Measurements from ENCODE around the gene KRT74. TPM values are rescaled to one million over a fixed set of nuclear protein-coding genes. Genes with fewer than 3 reads are reported as not detected.

The KRT74 gene
- total and polyA plus RNA-seq, 4 donors = not detected

DNA sequence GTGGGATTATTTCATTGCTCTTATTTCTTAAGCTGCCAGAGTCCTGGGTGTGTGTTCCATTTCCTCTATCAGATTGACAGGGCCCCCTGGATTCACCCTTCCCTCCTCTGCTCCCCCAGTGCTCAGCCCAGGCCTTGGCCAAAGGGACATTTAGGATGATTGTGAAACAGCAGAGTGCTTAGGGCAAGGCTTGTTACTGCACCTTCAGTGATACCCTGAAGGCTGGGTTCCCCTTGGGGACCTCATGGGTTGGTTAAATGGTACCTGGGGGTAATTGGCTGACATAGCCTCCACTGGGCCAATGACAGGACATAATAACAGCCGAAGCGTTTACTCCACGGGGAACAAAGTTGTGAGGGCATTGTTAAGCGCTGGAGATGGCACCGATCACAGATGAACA lies 28.9 kb upstream of the KRT74 start:
- Histone ChIP-seq H3K9me3 (ENCODE audit: control insufficient read depth in 4 of 4, insufficient read depth in 3 of 4, low read length in 3 of 4) (peaks cover 0 to 4% (median 0%) of the 10 kb centered on the region in 4 donors), H3K27me3 (ENCODE audit: control insufficient read depth in 3 of 3, insufficient read depth in 3 of 3, low read length in 2 of 3) (peaks cover 6 to 69% (median 56%) of the 10 kb centered on the region in 3 donors), H3K9ac (ENCODE audit: insufficient read depth in 1 of 2, low read length in 2 of 2) (no peak overlapping the region), H3K27ac (ENCODE audit: low read depth in 1 of 2, low read length in 1 of 2) (no peak overlapping the region), H3K4me1 (ENCODE audit: control insufficient read depth in 5 of 5, insufficient read depth in 5 of 5, low read length in 5 of 5) (no peaks in the 10 kb centered on the region), H3K4me3 (no peak overlapping the region), H3K36me3 (ENCODE audit: control insufficient read depth in 4 of 4, insufficient read depth in 4 of 4, low read length in 4 of 4) (no peaks in the 10 kb centered on the region)
- TF ChIP-seq, protein P1, sequence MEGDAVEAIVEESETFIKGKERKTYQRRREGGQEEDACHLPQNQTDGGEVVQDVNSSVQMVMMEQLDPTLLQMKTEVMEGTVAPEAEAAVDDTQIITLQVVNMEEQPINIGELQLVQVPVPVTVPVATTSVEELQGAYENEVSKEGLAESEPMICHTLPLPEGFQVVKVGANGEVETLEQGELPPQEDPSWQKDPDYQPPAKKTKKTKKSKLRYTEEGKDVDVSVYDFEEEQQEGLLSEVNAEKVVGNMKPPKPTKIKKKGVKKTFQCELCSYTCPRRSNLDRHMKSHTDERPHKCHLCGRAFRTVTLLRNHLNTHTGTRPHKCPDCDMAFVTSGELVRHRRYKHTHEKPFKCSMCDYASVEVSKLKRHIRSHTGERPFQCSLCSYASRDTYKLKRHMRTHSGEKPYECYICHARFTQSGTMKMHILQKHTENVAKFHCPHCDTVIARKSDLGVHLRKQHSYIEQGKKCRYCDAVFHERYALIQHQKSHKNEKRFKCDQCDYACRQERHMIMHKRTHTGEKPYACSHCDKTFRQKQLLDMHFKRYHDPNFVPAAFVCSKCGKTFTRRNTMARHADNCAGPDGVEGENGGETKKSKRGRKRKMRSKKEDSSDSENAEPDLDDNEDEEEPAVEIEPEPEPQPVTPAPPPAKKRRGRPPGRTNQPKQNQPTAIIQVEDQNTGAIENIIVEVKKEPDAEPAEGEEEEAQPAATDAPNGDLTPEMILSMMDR (IDR thresholded peaks at IDR 0.05; ENCODE audit: control extremely low read depth, extremely low read depth) = no peak
- no peak for DNase-seq
- ATAC-seq (ENCODE audit: insufficient read depth, low FRiP score) = no peak
- 92% methylated on average over 5 of the region's 5 CpGs for WGBS, 2 donors

DNA sequence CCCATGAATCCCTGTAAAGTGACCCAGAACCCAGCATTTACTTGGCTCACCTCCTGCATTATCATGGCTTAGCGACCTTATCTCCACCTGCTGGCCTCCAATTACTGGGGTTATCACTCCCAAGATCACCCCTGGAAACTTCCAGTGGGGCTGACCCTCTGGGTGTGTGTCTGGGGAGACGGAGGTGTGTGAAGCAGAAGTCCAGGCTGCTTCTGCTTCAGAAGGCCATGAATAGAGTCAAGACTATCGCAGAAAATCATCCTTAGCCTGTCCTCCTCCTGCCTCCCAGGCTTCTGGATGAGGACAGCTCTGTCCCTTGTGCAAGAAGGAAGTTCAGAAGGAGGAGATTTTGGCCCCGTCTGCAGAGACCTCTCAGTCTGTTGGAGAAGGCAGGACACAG lies 28.0 kb upstream of the KRT74 start:
- DNase-seq = no peak
- Histone ChIP-seq H3K4me3 (no peak overlapping the region), H3K27me3 (ENCODE audit: control insufficient read depth in 3 of 3, insufficient read depth in 3 of 3, low read length in 2 of 3) (peaks cover 6 to 65% (median 56%) of the 10 kb centered on the region in 3 donors), H3K9ac (ENCODE audit: insufficient read depth in 1 of 2, low read length in 2 of 2) (no peak overlapping the region), H3K4me1 (ENCODE audit: control insufficient read depth in 5 of 5, insufficient read depth in 5 of 5, low read length in 5 of 5) (no peaks in the 10 kb centered on the region), H3K27ac (ENCODE audit: low read depth in 1 of 2, low read length in 1 of 2) (no peak overlapping the region), H3K36me3 (ENCODE audit: control insufficient read depth in 4 of 4, insufficient read depth in 4 of 4, low read length in 4 of 4) (no peaks in the 10 kb centered on the region), H3K9me3 (ENCODE audit: control insufficient read depth in 4 of 4, insufficient read depth in 3 of 4, low read length in 3 of 4) (peaks cover 0 to 4% (median 0%) of the 10 kb centered on the region in 4 donors)
- WGBS, 2 donors = 61 to 67% methylated on average over 4 of the region's 4 CpGs
- no peak for ATAC-seq (ENCODE audit: insufficient read depth, low FRiP score)
- TF ChIP-seq, protein P1 (IDR thresholded peaks at IDR 0.05; ENCODE audit: control extremely low read depth, extremely low read depth) = no peak

DNA sequence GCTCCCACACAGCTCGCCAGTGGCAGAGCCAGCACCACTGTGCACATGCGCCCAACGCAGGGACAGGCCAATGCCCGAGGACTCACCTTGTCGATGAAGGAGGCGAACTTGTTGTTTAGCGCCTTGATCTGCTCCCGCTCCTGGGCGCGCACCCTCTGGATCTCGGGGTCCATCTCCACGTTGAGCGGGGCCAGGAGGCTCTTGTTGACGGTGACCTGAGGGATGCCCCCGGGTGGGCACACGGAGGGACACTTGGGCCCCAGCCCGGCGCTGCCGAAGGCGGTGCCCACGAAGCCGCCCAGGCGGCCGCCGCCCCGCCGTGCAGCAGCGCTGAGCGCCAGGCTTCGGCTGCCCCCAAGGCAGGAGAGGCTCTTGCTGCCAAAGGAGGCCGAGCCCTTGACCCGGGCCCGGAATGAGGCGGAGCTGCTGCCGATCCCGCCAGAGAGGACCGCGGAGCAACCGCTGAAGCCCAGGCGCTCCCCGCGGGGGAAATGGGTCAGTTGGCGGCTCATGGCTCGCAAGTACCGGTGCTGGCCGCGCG lies 27.4 kb upstream of the KRT74 start, which contains the start of gene KRT72:
Gene KRT72, minus strand, starts transcription at position 523 of the 541 bp plus-strand sequence. Its CDS starts 11 bp downstream, at position 512.
- Histone ChIP-seq H3K27ac (ENCODE audit: low read depth in 1 of 2, low read length in 1 of 2) (no peak within 1 kb of the TSS), H3K27me3 (ENCODE audit: control insufficient read depth in 3 of 3, insufficient read depth in 3 of 3, low read length in 2 of 3) (peaks cover 6 to 65% (median 54%) of the 10 kb centered on the region in 3 donors), H3K36me3 (ENCODE audit: control insufficient read depth in 4 of 4, insufficient read depth in 4 of 4, low read length in 4 of 4) (no peaks in the 10 kb centered on the region), H3K4me3 (no peak within 1 kb of the TSS), H3K9ac (ENCODE audit: insufficient read depth in 1 of 2, low read length in 2 of 2) (no peak within 1 kb of the TSS), H3K9me3 (ENCODE audit: control insufficient read depth in 4 of 4, insufficient read depth in 3 of 4, low read length in 3 of 4) (peaks cover 0 to 4% (median 0%) of the 10 kb centered on the region in 4 donors), H3K4me1 (ENCODE audit: control insufficient read depth in 5 of 5, insufficient read depth in 5 of 5, low read length in 5 of 5) (no peaks in the 10 kb centered on the region)
- TF ChIP-seq, protein P1 (IDR thresholded peaks at IDR 0.05; ENCODE audit: control extremely low read depth, extremely low read depth) = no peak
- WGBS, 2 donors = 25 to 30% methylated on average over 48 of the region's 48 CpGs
- ATAC-seq (ENCODE audit: insufficient read depth, low FRiP score) = no peak
- peak in 1 of 3 donors; percentile 4 for DNase-seq

DNA sequence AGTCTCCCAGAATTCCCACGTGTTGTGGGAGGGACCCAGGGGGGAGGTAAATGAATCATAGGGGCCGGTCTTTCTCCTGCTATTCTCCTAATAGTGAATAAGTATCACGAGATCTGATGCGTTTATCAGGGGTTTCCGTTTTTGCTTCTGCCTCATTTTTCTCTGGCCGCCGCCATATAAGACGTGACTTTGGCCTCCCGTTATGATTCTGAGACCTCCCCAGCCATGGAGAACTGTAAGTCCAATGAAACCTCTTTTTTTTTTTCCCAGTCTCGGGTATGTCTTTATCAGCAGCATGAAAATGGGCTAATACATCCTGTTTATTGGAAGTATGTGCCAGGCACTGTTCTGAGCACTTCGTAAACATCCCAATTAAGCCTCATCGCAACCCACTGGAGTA lies 26.8 kb upstream of the KRT74 start:
- Histone ChIP-seq H3K9ac (ENCODE audit: insufficient read depth in 1 of 2, low read length in 2 of 2) (no peak overlapping the region), H3K4me3 (no peak overlapping the region), H3K4me1 (ENCODE audit: control insufficient read depth in 5 of 5, insufficient read depth in 5 of 5, low read length in 5 of 5) (no peaks in the 10 kb centered on the region), H3K9me3 (ENCODE audit: control insufficient read depth in 4 of 4, insufficient read depth in 3 of 4, low read length in 3 of 4) (peaks cover 0 to 4% (median 0%) of the 10 kb centered on the region in 4 donors), H3K36me3 (ENCODE audit: control insufficient read depth in 4 of 4, insufficient read depth in 4 of 4, low read length in 4 of 4) (no peaks in the 10 kb centered on the region), H3K27ac (ENCODE audit: low read depth in 1 of 2, low read length in 1 of 2) (no peak overlapping the region), H3K27me3 (ENCODE audit: control insufficient read depth in 3 of 3, insufficient read depth in 3 of 3, low read length in 2 of 3) (peaks cover 6 to 65% (median 52%) of the 10 kb centered on the region in 3 donors)
- no peak for DNase-seq
- TF ChIP-seq, protein P1 (IDR thresholded peaks at IDR 0.05; ENCODE audit: control extremely low read depth, extremely low read depth) = no peak
- 85 to 89% methylated on average over 12 of the region's 12 CpGs for WGBS, 2 donors
- no peak for ATAC-seq (ENCODE audit: insufficient read depth, low FRiP score)
